Testis (tissue), 3 donors: ENCODE measurements around the gene CSMD2. TPM values are rescaled to one million over a fixed set of nuclear protein-coding genes. Genes with fewer than 3 reads are reported as not detected.

Experiments
- DNase-seq: peaks from one replicate; pipeline ENCODE4 v3.0.0-alpha.2; 2019
- H3K27ac ChIP-seq, 2 donors: fragments of 200-600 bp; sonication (generic); one replicate each; pipeline ENCODE4 v1.5.1; 2019
- H3K27me3 ChIP-seq: fragments of 200-600 bp; sonication (generic); one replicate; pipeline ENCODE4 v1.5.1; 2019
- H3K36me3 ChIP-seq: fragments of 200-600 bp; sonication (generic); one replicate; pipeline ENCODE4 v1.5.1; 2017; ENCODE audit warnings: low read depth; ENCODE audit errors: missing control alignments
- H3K4me1 ChIP-seq: fragments of 200-600 bp; sonication (generic); one replicate; pipeline ENCODE4 v1.5.1; 2019
- H3K4me3 ChIP-seq, 2 donors: fragments of 200-600 bp; sonication (generic); one replicate each; pipeline ENCODE4 v1.5.1; 2017 to 2019
- H3K9me3 ChIP-seq: fragments of 200-600 bp; sonication (generic); one replicate; pipeline ENCODE4 v1.5.1; 2017
- CTCF ChIP-seq, 3 experiments: fragments of 450-650 bp in 2 of 3; fragments of 200-600 bp in 1 of 3; sonication (generic) in 1 of 3; IDR thresholded peaks; one replicate each; pipeline ENCODE4 v1.5.1; 2016 to 2019; ENCODE audit warnings: antibody characterized with exemption in 3 of 3, mild to moderate bottlenecking in 2 of 3, moderate library complexity in 1 of 3
- POLR2A ChIP-seq: fragments of 450-650 bp; IDR thresholded peaks from one replicate; pipeline ENCODE4 v1.6.1; 2017; ENCODE audit warnings: antibody characterized with exemption, mild to moderate bottlenecking, moderate library complexity
- WGBS, 2 donors: methylation state at CpG; one replicate each; pipeline ENCODE4 v1.1.5; 2018; 5-methylcytosine and 5-hydroxymethylcytosine counted together
- intact Hi-C: fragments of 100-400 bp; cut with DNase I; formaldehyde crosslinking; loops from one replicate; pipeline ENCODE4 v1.15.1; 2023; ENCODE audit warnings: low total_unique reads
- polyA plus RNA-seq: library from polyadenylated mRNA; stranded (reverse); fragments of 350-450 nt; fragmentation: Illumina TruSeq; extraction: RNeasy Lipid Tissue Mini Kit (QIAGEN cat#74804); gene quantifications from one replicate; pipeline ENCODE4 v1.2.3, GENCODE V29; 2014; ENCODE audit warnings: low read depth, low replicate concordance; ENCODE audit not compliant: insufficient read depth
- total RNA-seq, 2 donors: library from RNA; depleted of rRNA; stranded (reverse); fragments of >200 nt; gene quantifications; one replicate each; pipeline ENCODE4 v1.2.3, GENCODE V29; 2016

The CSMD2 gene
- total and polyA plus RNA-seq, 3 donors from 2014 or later = 1.2 to 3.8 (median 2.7) TPM

GRCh38 chr1:33825506-33825905, 339.5 kb downstream of the CSMD2 start:
- Histone ChIP-seq H3K27ac (no peak overlapping the region), H3K36me3 (no peaks in the 10 kb centered on the region), H3K9me3 (no peaks in the 10 kb centered on the region), H3K4me1 (no peaks in the 10 kb centered on the region), H3K4me3 (no peak overlapping the region), H3K27me3 (no peaks in the 10 kb centered on the region)
- intact Hi-C loops = no loop called here
- no peak for DNase-seq
- TF ChIP-seq POLR2A (no peak), CTCF (IDR thresholded peaks at IDR 0.05) (no peak)
- 66 to 74% methylated on average over 10 of the region's 10 CpGs for WGBS, 2 donors

GRCh38 chr1:33824971-33825370, 340.1 kb downstream of the CSMD2 start:
- WGBS, 2 donors = 74% methylated on average over 1 of the region's 1 CpG; no CpG with 5 or more reads in 1 of the 2 donors
- H3K27ac ChIP-seq = no peak overlapping the region
- DNase-seq = no peak
- no peaks in the 10 kb centered on the region for H3K27me3 ChIP-seq
- H3K36me3 ChIP-seq = no peaks in the 10 kb centered on the region
- no peak for TF ChIP-seq CTCF (IDR thresholded peaks at IDR 0.05)
- no peak for TF ChIP-seq POLR2A
- H3K9me3 ChIP-seq = no peaks in the 10 kb centered on the region
- H3K4me3 ChIP-seq = no peak overlapping the region
- intact Hi-C loops = no loop called here
- H3K4me1 ChIP-seq = no peaks in the 10 kb centered on the region

- no peak overlapping the region for H3K27ac ChIP-seq
- intact Hi-C loops = no loop called here
- no peaks in the 10 kb centered on the region for H3K4me1 ChIP-seq
- H3K4me3 ChIP-seq = no peak overlapping the region
- no peaks in the 10 kb centered on the region for H3K36me3 ChIP-seq
- TF ChIP-seq POLR2A = no peak
- no peak for TF ChIP-seq CTCF (IDR thresholded peaks at IDR 0.05)
- no peak for DNase-seq
- no peaks in the 10 kb centered on the region for H3K9me3 ChIP-seq
- WGBS, 2 donors = 95 to 97% methylated on average over 6 of the region's 6 CpGs
- no peaks in the 10 kb centered on the region for H3K27me3 ChIP-seq
These were observed 340.7 kb downstream of the CSMD2 start for GRCh38 chr1:33824321-33824720.

GRCh38 chr1:33823830-33824229, 341.2 kb downstream of the CSMD2 start:
- Histone ChIP-seq H3K27ac (no peak overlapping the region), H3K27me3 (no peaks in the 10 kb centered on the region), H3K4me1 (no peaks in the 10 kb centered on the region), H3K4me3 (no peak overlapping the region), H3K36me3 (no peaks in the 10 kb centered on the region), H3K9me3 (no peaks in the 10 kb centered on the region)
- intact Hi-C loops = no loop called here
- 65 to 66% methylated on average over 1 of the region's 1 CpG for WGBS, 2 donors
- DNase-seq = no peak
- no peak for TF ChIP-seq CTCF (IDR thresholded peaks at IDR 0.05)
- no peak for TF ChIP-seq POLR2A

GRCh38 chr1:33823401-33823800, 341.6 kb downstream of the CSMD2 start:
- Histone ChIP-seq H3K36me3 (no peaks in the 10 kb centered on the region), H3K4me1 (no peaks in the 10 kb centered on the region), H3K4me3 (no peak overlapping the region), H3K27ac (no peak overlapping the region), H3K9me3 (no peaks in the 10 kb centered on the region), H3K27me3 (no peaks in the 10 kb centered on the region)
- DNase-seq = no peak
- intact Hi-C loops = no loop called here
- whole genome bisulfite sequencing, 2 donors = 92 to 93% methylated on average over 2 of the region's 2 CpGs
- TF ChIP-seq CTCF (IDR thresholded peaks at IDR 0.05) (no peak), POLR2A (no peak)
